GM23338 (cell line): ENCODE data around the gene MTURN.

Experiments used
- CREB1 ChIP-seq: fragments of 250-450 bp; sonication (Bioruptor Pico); IDR thresholded peaks from 2 replicates; pipeline ENCODE4 v1.5.0; 2020; ENCODE audit warnings: low read depth, mild to moderate bottlenecking, moderate library complexity
- EZH2 ChIP-seq: fragments of 200-600 bp; sonication (generic); IDR thresholded peaks from one replicate; pipeline ENCODE4 v1.8.0; 2017; ENCODE audit warnings: antibody characterized with exemption, mild to moderate bottlenecking, low read depth; ENCODE audit not compliant: unreplicated experiment
- EZH2phosphoT487 ChIP-seq: fragments of 200-600 bp; sonication (generic); IDR thresholded peaks from one replicate; pipeline ENCODE4 v1.8.1; 2018; ENCODE audit warnings: antibody characterized with exemption; ENCODE audit not compliant: unreplicated experiment
- JUNB ChIP-seq: IDR thresholded peaks from one replicate; pipeline ENCODE4 v1.6.1; 2016; ENCODE audit warnings: antibody characterized with exemption; ENCODE audit not compliant: unreplicated experiment
- NANOG ChIP-seq: IDR thresholded peaks from 2 replicates; pipeline ENCODE4 v1.6.1; 2016; ENCODE audit warnings: antibody characterized with exemption, borderline replicate concordance
- POLR2AphosphoS5 ChIP-seq: IDR thresholded peaks from 2 replicates; pipeline ENCODE4 v1.6.1; 2016; ENCODE audit warnings: antibody characterized with exemption, low read depth
- STAT1 ChIP-seq: IDR thresholded peaks from one replicate; pipeline ENCODE4 v1.6.1; 2016; ENCODE audit warnings: antibody characterized with exemption; ENCODE audit not compliant: unreplicated experiment
- TF ChIP-seq, protein P1 (sequence below), 2 experiments: fragments of 200-600 bp in 1 of 2; sonication (generic) in 1 of 2; conservative IDR thresholded peaks; 2 replicates each; pipeline versions ENCODE4 v1.5.1 to v1.6.1; 2016 to 2017; ENCODE audit warnings: antibody characterized with exemption in 2 of 2, low read depth in 2 of 2, mild to moderate bottlenecking in 2 of 2, moderate library complexity in 1 of 2
- TF ChIP-seq, protein P2 (sequence below): IDR thresholded peaks from one replicate; pipeline ENCODE4 v1.6.1; 2018; ENCODE audit warnings: antibody characterized with exemption; ENCODE audit not compliant: unreplicated experiment
- TF ChIP-seq, protein P3 (sequence below): fragments of 250-450 bp; sonication (Bioruptor Pico); IDR thresholded peaks from 2 replicates; pipeline ENCODE4 v1.5.0; 2020; ENCODE audit warnings: mild to moderate bottlenecking, moderate library complexity

DNA sequence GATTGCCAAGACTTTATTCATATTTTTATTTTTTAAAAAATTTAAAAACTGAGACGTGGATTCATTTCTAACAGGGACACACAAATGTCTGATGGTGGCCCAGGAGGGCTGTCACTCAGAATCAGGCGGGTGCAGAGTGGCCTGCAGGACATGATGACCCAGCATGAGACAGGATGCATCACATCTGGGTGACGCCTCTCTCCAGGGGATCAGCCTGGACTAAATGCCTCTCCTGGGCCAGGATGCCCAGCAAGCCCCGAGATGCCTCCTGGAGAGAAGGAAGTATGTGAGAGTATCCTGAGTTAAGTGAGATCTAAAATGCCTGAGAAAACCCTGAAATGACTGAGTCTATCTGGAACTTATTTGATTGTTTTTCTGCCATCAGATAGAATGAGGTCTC, 16.9 kb upstream of the MTURN start:
- TF ChIP-seq, protein P1, sequence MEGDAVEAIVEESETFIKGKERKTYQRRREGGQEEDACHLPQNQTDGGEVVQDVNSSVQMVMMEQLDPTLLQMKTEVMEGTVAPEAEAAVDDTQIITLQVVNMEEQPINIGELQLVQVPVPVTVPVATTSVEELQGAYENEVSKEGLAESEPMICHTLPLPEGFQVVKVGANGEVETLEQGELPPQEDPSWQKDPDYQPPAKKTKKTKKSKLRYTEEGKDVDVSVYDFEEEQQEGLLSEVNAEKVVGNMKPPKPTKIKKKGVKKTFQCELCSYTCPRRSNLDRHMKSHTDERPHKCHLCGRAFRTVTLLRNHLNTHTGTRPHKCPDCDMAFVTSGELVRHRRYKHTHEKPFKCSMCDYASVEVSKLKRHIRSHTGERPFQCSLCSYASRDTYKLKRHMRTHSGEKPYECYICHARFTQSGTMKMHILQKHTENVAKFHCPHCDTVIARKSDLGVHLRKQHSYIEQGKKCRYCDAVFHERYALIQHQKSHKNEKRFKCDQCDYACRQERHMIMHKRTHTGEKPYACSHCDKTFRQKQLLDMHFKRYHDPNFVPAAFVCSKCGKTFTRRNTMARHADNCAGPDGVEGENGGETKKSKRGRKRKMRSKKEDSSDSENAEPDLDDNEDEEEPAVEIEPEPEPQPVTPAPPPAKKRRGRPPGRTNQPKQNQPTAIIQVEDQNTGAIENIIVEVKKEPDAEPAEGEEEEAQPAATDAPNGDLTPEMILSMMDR (conservative IDR thresholded peaks at IDR 0.05; ENCODE audit: low read depth in 2 of 2), result no peak
- no peak for TF ChIP-seq EZH2
- TF ChIP-seq POLR2AphosphoS5, result no peak
- TF ChIP-seq CREB1 (CRISPR knock-in tag), result no peak
- TF ChIP-seq, protein P2, sequence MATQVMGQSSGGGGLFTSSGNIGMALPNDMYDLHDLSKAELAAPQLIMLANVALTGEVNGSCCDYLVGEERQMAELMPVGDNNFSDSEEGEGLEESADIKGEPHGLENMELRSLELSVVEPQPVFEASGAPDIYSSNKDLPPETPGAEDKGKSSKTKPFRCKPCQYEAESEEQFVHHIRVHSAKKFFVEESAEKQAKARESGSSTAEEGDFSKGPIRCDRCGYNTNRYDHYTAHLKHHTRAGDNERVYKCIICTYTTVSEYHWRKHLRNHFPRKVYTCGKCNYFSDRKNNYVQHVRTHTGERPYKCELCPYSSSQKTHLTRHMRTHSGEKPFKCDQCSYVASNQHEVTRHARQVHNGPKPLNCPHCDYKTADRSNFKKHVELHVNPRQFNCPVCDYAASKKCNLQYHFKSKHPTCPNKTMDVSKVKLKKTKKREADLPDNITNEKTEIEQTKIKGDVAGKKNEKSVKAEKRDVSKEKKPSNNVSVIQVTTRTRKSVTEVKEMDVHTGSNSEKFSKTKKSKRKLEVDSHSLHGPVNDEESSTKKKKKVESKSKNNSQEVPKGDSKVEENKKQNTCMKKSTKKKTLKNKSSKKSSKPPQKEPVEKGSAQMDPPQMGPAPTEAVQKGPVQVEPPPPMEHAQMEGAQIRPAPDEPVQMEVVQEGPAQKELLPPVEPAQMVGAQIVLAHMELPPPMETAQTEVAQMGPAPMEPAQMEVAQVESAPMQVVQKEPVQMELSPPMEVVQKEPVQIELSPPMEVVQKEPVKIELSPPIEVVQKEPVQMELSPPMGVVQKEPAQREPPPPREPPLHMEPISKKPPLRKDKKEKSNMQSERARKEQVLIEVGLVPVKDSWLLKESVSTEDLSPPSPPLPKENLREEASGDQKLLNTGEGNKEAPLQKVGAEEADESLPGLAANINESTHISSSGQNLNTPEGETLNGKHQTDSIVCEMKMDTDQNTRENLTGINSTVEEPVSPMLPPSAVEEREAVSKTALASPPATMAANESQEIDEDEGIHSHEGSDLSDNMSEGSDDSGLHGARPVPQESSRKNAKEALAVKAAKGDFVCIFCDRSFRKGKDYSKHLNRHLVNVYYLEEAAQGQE, result no peak
- TF ChIP-seq JUNB, result no peak
- TF ChIP-seq EZH2phosphoT487, result no peak
- TF ChIP-seq NANOG, result no peak
- TF ChIP-seq, protein P3, sequence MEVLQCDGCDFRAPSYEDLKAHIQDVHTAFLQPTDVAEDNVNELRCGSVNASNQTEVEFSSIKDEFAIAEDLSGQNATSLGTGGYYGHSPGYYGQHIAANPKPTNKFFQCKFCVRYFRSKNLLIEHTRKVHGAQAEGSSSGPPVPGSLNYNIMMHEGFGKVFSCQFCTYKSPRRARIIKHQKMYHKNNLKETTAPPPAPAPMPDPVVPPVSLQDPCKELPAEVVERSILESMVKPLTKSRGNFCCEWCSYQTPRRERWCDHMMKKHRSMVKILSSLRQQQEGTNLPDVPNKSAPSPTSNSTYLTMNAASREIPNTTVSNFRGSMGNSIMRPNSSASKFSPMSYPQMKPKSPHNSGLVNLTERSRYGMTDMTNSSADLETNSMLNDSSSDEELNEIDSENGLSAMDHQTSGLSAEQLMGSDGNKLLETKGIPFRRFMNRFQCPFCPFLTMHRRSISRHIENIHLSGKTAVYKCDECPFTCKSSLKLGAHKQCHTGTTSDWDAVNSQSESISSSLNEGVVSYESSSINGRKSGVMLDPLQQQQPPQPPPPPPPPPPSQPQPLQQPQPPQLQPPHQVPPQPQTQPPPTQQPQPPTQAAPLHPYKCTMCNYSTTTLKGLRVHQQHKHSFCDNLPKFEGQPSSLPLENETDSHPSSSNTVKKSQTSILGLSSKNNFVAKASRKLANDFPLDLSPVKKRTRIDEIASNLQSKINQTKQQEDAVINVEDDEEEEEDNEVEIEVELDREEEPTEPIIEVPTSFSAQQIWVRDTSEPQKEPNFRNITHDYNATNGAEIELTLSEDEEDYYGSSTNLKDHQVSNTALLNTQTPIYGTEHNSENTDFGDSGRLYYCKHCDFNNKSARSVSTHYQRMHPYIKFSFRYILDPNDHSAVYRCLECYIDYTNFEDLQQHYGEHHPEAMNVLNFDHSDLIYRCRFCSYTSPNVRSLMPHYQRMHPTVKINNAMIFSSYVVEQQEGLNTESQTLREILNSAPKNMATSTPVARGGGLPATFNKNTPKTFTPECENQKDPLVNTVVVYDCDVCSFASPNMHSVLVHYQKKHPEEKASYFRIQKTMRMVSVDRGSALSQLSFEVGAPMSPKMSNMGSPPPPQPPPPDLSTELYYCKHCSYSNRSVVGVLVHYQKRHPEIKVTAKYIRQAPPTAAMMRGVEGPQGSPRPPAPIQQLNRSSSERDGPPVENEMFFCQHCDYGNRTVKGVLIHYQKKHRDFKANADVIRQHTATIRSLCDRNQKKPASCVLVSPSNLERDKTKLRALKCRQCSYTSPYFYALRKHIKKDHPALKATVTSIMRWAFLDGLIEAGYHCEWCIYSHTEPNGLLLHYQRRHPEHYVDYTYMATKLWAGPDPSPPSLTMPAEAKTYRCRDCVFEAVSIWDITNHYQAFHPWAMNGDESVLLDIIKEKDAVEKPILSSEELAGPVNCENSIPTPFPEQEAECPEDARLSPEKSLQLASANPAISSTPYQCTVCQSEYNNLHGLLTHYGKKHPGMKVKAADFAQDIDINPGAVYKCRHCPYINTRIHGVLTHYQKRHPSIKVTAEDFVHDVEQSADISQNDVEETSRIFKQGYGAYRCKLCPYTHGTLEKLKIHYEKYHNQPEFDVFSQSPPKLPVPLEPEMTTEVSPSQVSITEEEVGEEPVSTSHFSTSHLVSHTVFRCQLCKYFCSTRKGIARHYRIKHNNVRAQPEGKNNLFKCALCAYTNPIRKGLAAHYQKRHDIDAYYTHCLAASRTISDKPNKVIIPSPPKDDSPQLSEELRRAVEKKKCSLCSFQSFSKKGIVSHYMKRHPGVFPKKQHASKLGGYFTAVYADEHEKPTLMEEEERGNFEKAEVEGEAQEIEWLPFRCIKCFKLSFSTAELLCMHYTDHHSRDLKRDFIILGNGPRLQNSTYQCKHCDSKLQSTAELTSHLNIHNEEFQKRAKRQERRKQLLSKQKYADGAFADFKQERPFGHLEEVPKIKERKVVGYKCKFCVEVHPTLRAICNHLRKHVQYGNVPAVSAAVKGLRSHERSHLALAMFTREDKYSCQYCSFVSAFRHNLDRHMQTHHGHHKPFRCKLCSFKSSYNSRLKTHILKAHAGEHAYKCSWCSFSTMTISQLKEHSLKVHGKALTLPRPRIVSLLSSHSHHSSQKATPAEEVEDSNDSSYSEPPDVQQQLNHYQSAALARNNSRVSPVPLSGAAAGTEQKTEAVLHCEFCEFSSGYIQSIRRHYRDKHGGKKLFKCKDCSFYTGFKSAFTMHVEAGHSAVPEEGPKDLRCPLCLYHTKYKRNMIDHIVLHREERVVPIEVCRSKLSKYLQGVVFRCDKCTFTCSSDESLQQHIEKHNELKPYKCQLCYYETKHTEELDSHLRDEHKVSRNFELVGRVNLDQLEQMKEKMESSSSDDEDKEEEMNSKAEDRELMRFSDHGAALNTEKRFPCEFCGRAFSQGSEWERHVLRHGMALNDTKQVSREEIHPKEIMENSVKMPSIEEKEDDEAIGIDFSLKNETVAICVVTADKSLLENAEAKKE (CRISPR knock-in tag), result no peak
- no peak for TF ChIP-seq STAT1
